WI38 (cell line): ENCODE results near the gene RTL9.
"Not testable (repeated sequence)": the region's sequence is repeated elsewhere in the genome, so short reads cannot be mapped to it uniquely, and the experiment has no call there.

Experiments used
- H3K4me3 ChIP-seq: 2 replicates; pipeline ENCODE4 v1.5.1; 2011; ENCODE audit warnings: low read depth, mild to moderate bottlenecking, control low read depth, low read length
- CTCF ChIP-seq: IDR thresholded peaks from 2 replicates; pipeline ENCODE4 v1.5.1; 2012; ENCODE audit warnings: low read depth, mild to moderate bottlenecking, control low read depth, low read length

RTL9 gene

GRCh38 chrX:110404376-110404775 lies 45.7 kb downstream of the RTL9 start:
- no peak overlapping the region for H3K4me3 ChIP-seq
- TF ChIP-seq CTCF, result no peak

- H3K4me3 ChIP-seq, result not testable (repeated sequence)
Measured at GRCh38 chrX:110406250-110406649, 47.6 kb downstream of the RTL9 start.

- no peak overlapping the region for H3K4me3 ChIP-seq
- TF ChIP-seq CTCF, result no peak
Measured at GRCh38 chrX:110406822-110407221, 48.2 kb downstream of the RTL9 start.

- peak; percentile 58; the same call in 1 of the 2 replicates for TF ChIP-seq CTCF
- no peak overlapping the region for H3K4me3 ChIP-seq
Measured at GRCh38 chrX:110407910-110408545, 49.4 kb downstream of the RTL9 start.
